Left lung (tissue), 10 donors: Measurements from ENCODE around the gene HS3ST2. TPM values are rescaled to one million over a fixed set of nuclear protein-coding genes. Genes with fewer than 3 reads are reported as not detected.
"Not testable (repeated sequence)": the region's sequence is repeated elsewhere in the genome, so short reads cannot be mapped to it uniquely, and the experiment has no call there.

ENCODE experiments used
- ATAC-seq: fragments of 200-7000 bp; cut with Tn5 transposase; one replicate; pipeline ENCODE4 v1.9.1; 2020; ENCODE audit warnings: moderate library complexity
- DNase-seq, 4 donors: peaks; one replicate each; pipeline ENCODE4 v3.0.0-alpha.2; 2013 to 2020
- H3K27ac ChIP-seq, 2 donors: fragments of 200-600 bp; sonication (generic) in 1 of 2; one replicate each; pipeline versions ENCODE4 v1.5.0 to v1.8.0; 2020 to 2021
- H3K27me3 ChIP-seq, 2 donors: fragments of 200-600 bp; sonication (generic) in 1 of 2; one replicate each; pipeline versions ENCODE4 v1.5.0 to v1.8.0; 2020 to 2021
- H3K36me3 ChIP-seq, 2 donors: fragments of 200-600 bp; sonication (generic) in 1 of 2; one replicate each; pipeline versions ENCODE4 v1.5.0 to v1.8.0; 2020 to 2021
- H3K4me1 ChIP-seq, 2 donors: fragments of 200-600 bp; one replicate each; pipeline ENCODE4 v1.8.0; 2021
- H3K4me3 ChIP-seq, 2 donors: fragments of 200-600 bp; sonication (generic) in 1 of 2; one replicate each; pipeline versions ENCODE4 v1.5.0 to v1.8.0; 2020 to 2021; ENCODE audit warnings: mild to moderate bottlenecking in 1 of 2
- H3K9me3 ChIP-seq, 2 donors: fragments of 200-600 bp; sonication (generic) in 1 of 2; one replicate each; pipeline versions ENCODE4 v1.5.0 to v1.8.0; 2020 to 2021
- intact Hi-C, 2 donors: fragments of 100-400 bp; cut with DNase I; formaldehyde crosslinking; loops; one replicate each; pipeline versions ENCODE4 v1.11.2 to v1.14.2; 2022
- polyA plus RNA-seq, 6 donors: library from polyadenylated mRNA; unstranded; fragments of 120-200 nt; gene quantifications; one replicate each; pipeline ENCODE4 v1.2.1, GENCODE V29; 2013; ENCODE audit not compliant: insufficient read length in 6 of 6
- total RNA-seq, 2 donors: library from RNA; stranded (reverse); fragmentation: NEBNext Ultra II Directional; extraction: Animal tissue kit (Norgen Biotek cat#: 25700); gene quantifications; one replicate each; pipeline ENCODE4 v1.2.1, GENCODE V29; 2021
- TF ChIP-seq, protein P1 (sequence below), 2 donors: fragments of 200-600 bp; sonication (generic) in 1 of 2; IDR thresholded peaks; one replicate each; pipeline versions ENCODE4 v1.5.0 to v1.8.0; 2021; ENCODE audit warnings: antibody characterized with exemption in 2 of 2
- donor health status: DM: no; HTN: yes; CAD: no.
- donor health status: DM: no; HTN: no; CAD: no.

Gene HS3ST2
- total and polyA plus RNA-seq, 8 donors = 0.07 to 8.6 (median 3.2) TPM; not detected in 4

DNA sequence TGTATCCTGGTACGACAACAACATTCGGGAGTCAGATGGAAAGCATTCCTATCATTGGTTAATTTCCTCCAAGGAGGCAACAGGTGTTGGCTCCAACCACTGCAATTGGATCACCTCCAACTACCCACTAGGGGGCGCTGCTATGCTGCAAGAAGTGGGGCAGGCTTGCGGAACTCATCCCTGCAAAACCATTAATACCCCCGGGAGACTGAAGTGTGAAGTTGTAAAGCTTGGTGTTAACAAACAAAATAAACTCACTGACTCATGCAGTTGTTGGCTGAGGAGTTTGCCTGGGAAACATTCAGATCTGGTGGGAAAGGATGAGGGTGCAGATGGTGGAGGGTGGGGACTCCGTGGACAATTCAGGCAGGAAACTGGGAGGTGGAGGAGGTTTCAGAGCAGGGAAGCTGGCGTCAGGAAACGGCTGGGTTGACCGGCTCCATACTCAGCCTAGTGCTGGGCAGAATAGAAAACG is 84.9 kb downstream of the HS3ST2 start:
- H3K4me1 ChIP-seq = peaks cover 0 to 4% of the 10 kb centered on the region in 2 donors
- peak; percentile 81 for ATAC-seq
- peaks cover 0 to 45% of the 10 kb centered on the region in 2 donors for H3K27me3 ChIP-seq
- intact Hi-C loops = no loop called here
- no peak overlapping the region for H3K4me3 ChIP-seq
- H3K9me3 ChIP-seq = no peaks in the 10 kb centered on the region
- no peaks in the 10 kb centered on the region for H3K36me3 ChIP-seq
- DNase-seq = peak in 3 of 4 donors; percentile 11 to 52 (median 38)
- TF ChIP-seq, protein P1, sequence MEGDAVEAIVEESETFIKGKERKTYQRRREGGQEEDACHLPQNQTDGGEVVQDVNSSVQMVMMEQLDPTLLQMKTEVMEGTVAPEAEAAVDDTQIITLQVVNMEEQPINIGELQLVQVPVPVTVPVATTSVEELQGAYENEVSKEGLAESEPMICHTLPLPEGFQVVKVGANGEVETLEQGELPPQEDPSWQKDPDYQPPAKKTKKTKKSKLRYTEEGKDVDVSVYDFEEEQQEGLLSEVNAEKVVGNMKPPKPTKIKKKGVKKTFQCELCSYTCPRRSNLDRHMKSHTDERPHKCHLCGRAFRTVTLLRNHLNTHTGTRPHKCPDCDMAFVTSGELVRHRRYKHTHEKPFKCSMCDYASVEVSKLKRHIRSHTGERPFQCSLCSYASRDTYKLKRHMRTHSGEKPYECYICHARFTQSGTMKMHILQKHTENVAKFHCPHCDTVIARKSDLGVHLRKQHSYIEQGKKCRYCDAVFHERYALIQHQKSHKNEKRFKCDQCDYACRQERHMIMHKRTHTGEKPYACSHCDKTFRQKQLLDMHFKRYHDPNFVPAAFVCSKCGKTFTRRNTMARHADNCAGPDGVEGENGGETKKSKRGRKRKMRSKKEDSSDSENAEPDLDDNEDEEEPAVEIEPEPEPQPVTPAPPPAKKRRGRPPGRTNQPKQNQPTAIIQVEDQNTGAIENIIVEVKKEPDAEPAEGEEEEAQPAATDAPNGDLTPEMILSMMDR (IDR thresholded peaks at IDR 0.05) = peak; percentile 66 to 80
- no peak overlapping the region for H3K27ac ChIP-seq

DNA sequence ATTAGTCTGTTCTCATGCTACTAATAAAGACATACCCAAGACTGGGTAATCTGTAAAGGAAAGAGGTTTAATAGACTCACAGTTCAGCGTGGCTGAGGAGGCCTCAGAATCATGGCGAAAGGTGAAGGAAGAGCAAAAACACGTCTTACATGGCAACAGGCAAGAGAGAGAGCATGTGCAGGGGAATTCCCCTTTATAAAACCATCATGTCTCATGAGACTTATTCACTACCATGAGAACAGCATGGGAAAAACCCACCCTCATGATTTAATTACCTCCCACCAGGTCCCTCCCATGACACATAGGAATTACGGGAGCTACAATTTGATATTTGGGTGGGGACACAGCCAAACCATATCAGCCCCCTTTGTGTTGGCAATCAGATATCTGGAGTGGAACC is 85.6 kb downstream of the HS3ST2 start:
- not testable (repeated sequence) for H3K27ac ChIP-seq

DNA sequence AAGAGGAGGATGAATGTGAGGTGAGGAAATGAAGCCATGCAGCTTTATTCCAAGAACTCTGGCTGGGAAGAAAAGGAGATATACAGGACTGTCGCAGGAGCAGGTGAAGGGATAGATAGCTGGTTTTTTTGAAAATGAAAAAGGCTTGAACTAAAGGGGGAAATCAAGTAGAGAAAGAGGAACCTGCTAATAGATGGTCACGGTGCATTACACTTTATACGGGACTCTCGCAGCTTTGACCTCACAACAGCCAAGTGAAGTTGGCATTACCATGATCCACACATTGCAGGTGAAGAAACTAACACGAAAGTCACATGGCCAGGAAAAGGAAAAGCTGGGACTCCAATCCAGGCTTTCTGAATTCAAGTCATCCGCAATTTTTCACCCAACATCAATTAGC is 86.9 kb downstream of the HS3ST2 start:
- TF ChIP-seq, protein P1 (IDR thresholded peaks at IDR 0.05) = no peak
- H3K4me3 ChIP-seq = no peak overlapping the region
- peaks cover 0 to 32% of the 10 kb centered on the region in 2 donors for H3K27me3 ChIP-seq
- no peaks in the 10 kb centered on the region for H3K9me3 ChIP-seq
- intact Hi-C loops = no loop called here
- no peak for ATAC-seq
- no peak overlapping the region for H3K27ac ChIP-seq
- DNase-seq = no peak
- peaks cover 0 to 4% of the 10 kb centered on the region in 2 donors for H3K4me1 ChIP-seq
- no peaks in the 10 kb centered on the region for H3K36me3 ChIP-seq

More for the DNA sequence above, 85.6 kb downstream of the HS3ST2 start:
- ATAC-seq, H3K36me3 ChIP-seq, DNase-seq, H3K9me3 ChIP-seq, intact Hi-C loops, H3K4me3 ChIP-seq, H3K4me1 ChIP-seq: not testable (repeated sequence)
- H3K27me3 ChIP-seq = peaks cover 0 to 39% of the 10 kb centered on the region in 2 donors

DNA sequence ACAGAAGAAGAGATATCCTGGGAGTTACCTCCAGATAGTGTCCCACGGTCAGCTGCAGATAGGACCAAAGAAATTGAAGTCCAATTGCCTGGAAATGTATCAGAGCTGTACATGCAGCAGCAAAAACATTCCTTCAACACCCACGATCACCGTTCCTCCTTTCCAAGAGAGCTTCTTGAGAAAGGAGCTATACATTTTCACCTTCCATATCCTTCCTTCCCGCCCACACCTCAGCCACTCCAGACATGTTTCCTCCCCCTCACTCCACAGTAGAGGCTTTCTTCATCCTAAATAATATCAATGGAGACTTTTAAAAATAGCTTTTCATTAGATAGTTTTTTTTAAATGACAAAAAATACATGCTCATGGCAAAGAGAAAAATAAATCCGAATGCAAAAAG is 87.6 kb downstream of the HS3ST2 start:
- peaks cover 0 to 4% of the 10 kb centered on the region in 2 donors for H3K4me1 ChIP-seq
- ATAC-seq = no peak
- no peaks in the 10 kb centered on the region for H3K36me3 ChIP-seq
- TF ChIP-seq, protein P1 (IDR thresholded peaks at IDR 0.05) = no peak
- H3K9me3 ChIP-seq = no peaks in the 10 kb centered on the region
- intact Hi-C loops = no loop called here
- peaks cover 0 to 31% of the 10 kb centered on the region in 2 donors for H3K27me3 ChIP-seq
- H3K4me3 ChIP-seq = no peak overlapping the region
- no peak overlapping the region for H3K27ac ChIP-seq
- no peak for DNase-seq

DNA sequence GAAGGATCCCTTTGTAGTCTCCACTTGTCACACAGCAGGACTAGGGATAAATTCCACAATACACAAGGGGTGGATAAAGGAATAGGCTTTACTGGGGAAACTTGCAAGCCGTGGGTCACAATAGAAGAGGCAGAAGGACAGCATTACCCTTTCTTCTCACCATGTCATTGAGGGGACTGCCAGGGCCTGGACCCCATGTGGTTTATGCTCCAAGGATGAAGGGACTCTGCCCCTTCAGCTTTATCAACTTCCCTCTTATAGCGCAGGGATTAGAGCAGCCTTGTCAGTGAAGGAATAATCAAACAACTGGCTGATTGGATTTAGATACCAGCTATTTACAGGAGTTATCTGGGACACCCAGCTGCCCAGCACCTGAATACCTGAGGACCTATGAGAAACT is 89.8 kb downstream of the HS3ST2 start:
- Histone ChIP-seq H3K36me3 (no peaks in the 10 kb centered on the region), H3K4me3 (no peak overlapping the region), H3K9me3 (no peaks in the 10 kb centered on the region), H3K4me1 (peaks cover 0 to 4% of the 10 kb centered on the region in 2 donors), H3K27ac (no peak overlapping the region), H3K27me3 (peaks cover 0 to 19% of the 10 kb centered on the region in 2 donors)
- intact Hi-C loops = no loop called here
- ATAC-seq = no peak
- TF ChIP-seq, protein P1 (IDR thresholded peaks at IDR 0.05) = no peak
- DNase-seq = no peak

DNA sequence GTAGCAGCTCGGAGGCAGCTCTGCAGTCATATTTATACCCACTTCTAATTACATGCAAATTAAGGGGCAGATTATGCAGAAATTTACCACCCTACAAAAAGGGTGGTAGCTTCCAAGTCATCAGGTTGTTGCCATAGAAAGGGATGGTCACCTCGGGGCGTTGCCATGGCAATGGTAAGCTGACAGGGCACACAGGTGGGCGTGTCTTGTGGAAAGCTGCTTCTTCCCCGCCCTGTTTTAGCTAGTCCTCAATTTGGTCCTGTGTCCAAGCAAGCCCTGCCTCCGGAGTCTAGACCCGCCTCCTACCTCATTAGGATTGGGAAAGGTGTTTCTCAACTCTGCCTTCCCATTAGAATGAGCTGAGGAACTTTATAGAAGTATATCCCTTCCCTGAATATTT is 98.7 kb downstream of the HS3ST2 start:
- no peaks in the 10 kb centered on the region for H3K27me3 ChIP-seq
- H3K9me3 ChIP-seq = no peaks in the 10 kb centered on the region
- no peaks in the 10 kb centered on the region for H3K36me3 ChIP-seq
- no peak overlapping the region for H3K27ac ChIP-seq
- TF ChIP-seq, protein P1 (IDR thresholded peaks at IDR 0.05) = no peak
- intact Hi-C loops = no loop called here
- H3K4me1 ChIP-seq = no peaks in the 10 kb centered on the region
- H3K4me3 ChIP-seq = no peak overlapping the region
- no peak for DNase-seq
- ATAC-seq = no peak
